ENCODE results near the gene TPRN. TPM values are rescaled to one million over a fixed set of nuclear protein-coding genes. Genes with fewer than 3 reads are reported as not detected.

Gene TPRN
- total RNA-seq (5.9 TPM), polyA plus RNA-seq (under 1 TPM; 0.27 to 0.91 (median 0.43) TPM)

GRCh38 chr9:137200311-137201204, at the start of gene TPRN:
Gene TPRN, minus strand, starts transcription at chr9:137200741. Its CDS starts 30 bp downstream, at chr9:137200711.
- Mint-ChIP-seq H3K36me3 (no peaks in the 10 kb centered on the region), H3K4me3 (peak within 1 kb of the TSS; percentile 85 to 95 (median 90)), H3K27me3 (no peaks in the 10 kb centered on the region), H3K4me1 (peaks cover 0 to 41% (median 14%) of the 10 kb centered on the region in 4 donors), H3K9me3 (no peaks in the 10 kb centered on the region), H3K27ac (peak within 1 kb of the TSS in 2 of 3 donors; percentile 56 to 88)
- ATAC-seq (ENCODE audit: low read depth in 2 of 2) = peak; percentile 96 to 97
- no peaks in the 10 kb centered on the region for H3K9me3 ChIP-seq (ENCODE audit: control insufficient read depth in 2 of 2, low read length in 2 of 2)
- peak within 1 kb of the TSS; percentile 84 for H3K27ac ChIP-seq (ENCODE audit: insufficient read depth, low read length, poor library complexity, severe bottlenecking)
- H3K4me1 ChIP-seq (ENCODE audit: control insufficient read depth, insufficient read depth, low read length, poor library complexity, severe bottlenecking) = peaks cover 33% of the 10 kb centered on the region
- H3K36me3 ChIP-seq (ENCODE audit: control insufficient read depth, insufficient read depth, low read length) = no peaks in the 10 kb centered on the region
- peak within 1 kb of the TSS; percentile 44 for H3K4me3 ChIP-seq (ENCODE audit: low read depth, low read length)
- peak; percentile 98 to 99 (median 98) for DNase-seq
- H3K27me3 ChIP-seq (ENCODE audit: control insufficient read depth, insufficient read depth, low read length) = no peaks in the 10 kb centered on the region

- H3K36me3 ChIP-seq (ENCODE audit: control insufficient read depth, insufficient read depth, low read length) = peaks cover 3% of the 10 kb centered on the region
- ATAC-seq (ENCODE audit: low read depth in 2 of 2) (no peak), DNase-seq (no peak)
- peaks cover 3% of the 10 kb centered on the region for H3K4me1 ChIP-seq (ENCODE audit: control insufficient read depth, insufficient read depth, low read length, poor library complexity, severe bottlenecking)
- Mint-ChIP-seq H3K36me3 (peaks cover under 1% of the 10 kb centered on the region), H3K27me3 (no peaks in the 10 kb centered on the region), H3K27ac (no peak overlapping the region), H3K9me3 (no peaks in the 10 kb centered on the region), H3K4me1 (peaks cover 0 to 9% (median 3%) of the 10 kb centered on the region in 4 donors), H3K4me3 (no peak overlapping the region)
- no peak overlapping the region for H3K27ac ChIP-seq (ENCODE audit: insufficient read depth, low read length, poor library complexity, severe bottlenecking)
- H3K4me3 ChIP-seq (ENCODE audit: low read depth, low read length) = no peak overlapping the region
- no peaks in the 10 kb centered on the region for H3K27me3 ChIP-seq (ENCODE audit: control insufficient read depth, insufficient read depth, low read length)
- no peaks in the 10 kb centered on the region for H3K9me3 ChIP-seq (ENCODE audit: control insufficient read depth in 2 of 2, low read length in 2 of 2)
These were observed 47.3 kb upstream of the TPRN start for GRCh38 chr9:137247916-137248175.

- Histone ChIP-seq H3K4me1 (ENCODE audit: control insufficient read depth, insufficient read depth, low read length, poor library complexity, severe bottlenecking) (peaks cover 8% of the 10 kb centered on the region), H3K4me3 (ENCODE audit: low read depth, low read length) (no peak overlapping the region), H3K9me3 (ENCODE audit: control insufficient read depth in 2 of 2, low read length in 2 of 2) (no peaks in the 10 kb centered on the region), H3K27ac (ENCODE audit: insufficient read depth, low read length, poor library complexity, severe bottlenecking) (no peak overlapping the region), H3K27me3 (ENCODE audit: control insufficient read depth, insufficient read depth, low read length) (no peaks in the 10 kb centered on the region), H3K36me3 (ENCODE audit: control insufficient read depth, insufficient read depth, low read length) (peaks cover 5% of the 10 kb centered on the region)
- Mint-ChIP-seq H3K4me1 (peaks cover 0 to 15% (median 8%) of the 10 kb centered on the region in 4 donors), H3K9me3 (no peaks in the 10 kb centered on the region), H3K36me3 (peaks cover 6% of the 10 kb centered on the region), H3K27ac (no peak overlapping the region), H3K4me3 (no peak overlapping the region), H3K27me3 (no peaks in the 10 kb centered on the region)
- DNase-seq (no peak), ATAC-seq (ENCODE audit: low read depth in 2 of 2) (no peak)
These were observed 46.8 kb upstream of the TPRN start for GRCh38 chr9:137247135-137247915.

GRCh38 chr9:137245450-137246421, 45.2 kb upstream of the TPRN start:
- Histone ChIP-seq H3K27ac (ENCODE audit: insufficient read depth, low read length, poor library complexity, severe bottlenecking) (no peak overlapping the region), H3K9me3 (ENCODE audit: control insufficient read depth in 2 of 2, low read length in 2 of 2) (no peaks in the 10 kb centered on the region), H3K4me1 (ENCODE audit: control insufficient read depth, insufficient read depth, low read length, poor library complexity, severe bottlenecking) (peaks cover 16% of the 10 kb centered on the region), H3K36me3 (ENCODE audit: control insufficient read depth, insufficient read depth, low read length) (peaks cover 5% of the 10 kb centered on the region), H3K4me3 (ENCODE audit: low read depth, low read length) (no peak overlapping the region), H3K27me3 (ENCODE audit: control insufficient read depth, insufficient read depth, low read length) (no peaks in the 10 kb centered on the region)
- ATAC-seq (ENCODE audit: low read depth in 2 of 2) (no peak), DNase-seq (no peak)
- Mint-ChIP-seq H3K9me3 (no peaks in the 10 kb centered on the region), H3K4me3 (peak overlapping the region in 2 of 4 donors; percentile 7 to 41), H3K36me3 (peaks cover 8% of the 10 kb centered on the region), H3K27ac (no peak overlapping the region), H3K4me1 (peaks cover 0 to 21% (median 11%) of the 10 kb centered on the region in 4 donors), H3K27me3 (peaks cover 6% of the 10 kb centered on the region)

- Histone ChIP-seq H3K4me1 (ENCODE audit: control insufficient read depth, insufficient read depth, low read length, poor library complexity, severe bottlenecking) (peaks cover 23% of the 10 kb centered on the region), H3K9me3 (ENCODE audit: control insufficient read depth in 2 of 2, low read length in 2 of 2) (no peaks in the 10 kb centered on the region), H3K27ac (ENCODE audit: insufficient read depth, low read length, poor library complexity, severe bottlenecking) (no peak overlapping the region), H3K36me3 (ENCODE audit: control insufficient read depth, insufficient read depth, low read length) (peaks cover 5% of the 10 kb centered on the region), H3K27me3 (ENCODE audit: control insufficient read depth, insufficient read depth, low read length) (no peaks in the 10 kb centered on the region), H3K4me3 (ENCODE audit: low read depth, low read length) (no peak overlapping the region)
- H3K9me3 Mint-ChIP-seq = no peaks in the 10 kb centered on the region
- peaks cover 8% of the 10 kb centered on the region for H3K36me3 Mint-ChIP-seq
- peaks cover 6% of the 10 kb centered on the region for H3K27me3 Mint-ChIP-seq
- peaks cover 0 to 24% (median 13%) of the 10 kb centered on the region in 4 donors for H3K4me1 Mint-ChIP-seq
- no peak for ATAC-seq (ENCODE audit: low read depth in 2 of 2)
- peak overlapping the region in 1 of 3 donors; percentile 32 for H3K27ac Mint-ChIP-seq
- DNase-seq = no peak
- peak overlapping the region in 2 of 4 donors; percentile 15 to 41 for H3K4me3 Mint-ChIP-seq
These were observed 44.2 kb upstream of the TPRN start for GRCh38 chr9:137244486-137245449.

GRCh38 chr9:137243626-137244485, 43.3 kb upstream of the TPRN start:
- Mint-ChIP-seq H3K27me3 (peaks cover 6% of the 10 kb centered on the region), H3K9me3 (no peaks in the 10 kb centered on the region), H3K4me1 (peaks cover 0 to 31% (median 15%) of the 10 kb centered on the region in 4 donors), H3K27ac (peak overlapping the region in 1 of 3 donors; percentile 38), H3K36me3 (peaks cover 8% of the 10 kb centered on the region), H3K4me3 (peak overlapping the region; percentile 43 to 71 (median 51))
- H3K4me3 ChIP-seq (ENCODE audit: low read depth, low read length) = no peak overlapping the region
- H3K36me3 ChIP-seq (ENCODE audit: control insufficient read depth, insufficient read depth, low read length) = peaks cover 5% of the 10 kb centered on the region
- DNase-seq = no peak
- no peaks in the 10 kb centered on the region for H3K9me3 ChIP-seq (ENCODE audit: control insufficient read depth in 2 of 2, low read length in 2 of 2)
- no peaks in the 10 kb centered on the region for H3K27me3 ChIP-seq (ENCODE audit: control insufficient read depth, insufficient read depth, low read length)
- ATAC-seq (ENCODE audit: low read depth in 2 of 2) = no peak
- H3K4me1 ChIP-seq (ENCODE audit: control insufficient read depth, insufficient read depth, low read length, poor library complexity, severe bottlenecking) = peaks cover 31% of the 10 kb centered on the region
- H3K27ac ChIP-seq (ENCODE audit: insufficient read depth, low read length, poor library complexity, severe bottlenecking) = no peak overlapping the region
